ENCODE data around the gene ANP32E. TPM values are rescaled to one million over a fixed set of nuclear protein-coding genes. Genes with fewer than 3 reads are reported as not detected.

ANP32E gene
- polyA plus RNA-seq, 1 of the 3 experiments (the other 2 are of a cell fraction), result 8.2 TPM

DNA sequence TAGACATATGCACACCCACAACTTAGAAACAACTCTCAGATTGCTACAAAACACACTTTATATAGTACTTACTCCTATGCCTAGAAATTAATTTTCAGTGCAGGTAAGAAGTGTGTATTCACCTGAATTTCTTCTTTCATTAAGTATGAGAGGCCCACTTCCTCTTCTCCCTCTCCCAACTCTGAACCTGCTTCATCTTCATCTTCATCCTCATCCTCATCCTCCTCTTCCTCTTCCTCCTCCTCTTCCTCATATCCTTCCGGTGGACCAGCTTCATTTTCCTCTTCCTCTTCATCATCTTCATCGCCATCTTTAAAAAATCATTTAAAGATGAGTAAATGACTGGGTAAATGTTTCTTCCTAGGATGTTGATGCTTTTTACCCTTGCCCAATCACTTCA is 9.4 kb downstream of the ANP32E start (continued):
- TF ChIP-seq MEF2A (IDR thresholded peaks at IDR 0.05; ENCODE audit: borderline replicate concordance, low read depth) (no peak), RXRA (IDR thresholded peaks at IDR 0.05; ENCODE audit: borderline replicate concordance, low read depth) (no peak), TAF1 (IDR thresholded peaks at IDR 0.05; ENCODE audit: borderline replicate concordance, low read depth, low read length) (no peak), NFIC (IDR thresholded peaks at IDR 0.05; ENCODE audit: borderline replicate concordance) (no peak), RFX5 (IDR thresholded peaks at IDR 0.05; ENCODE audit: low read length) (no peak)

DNA sequence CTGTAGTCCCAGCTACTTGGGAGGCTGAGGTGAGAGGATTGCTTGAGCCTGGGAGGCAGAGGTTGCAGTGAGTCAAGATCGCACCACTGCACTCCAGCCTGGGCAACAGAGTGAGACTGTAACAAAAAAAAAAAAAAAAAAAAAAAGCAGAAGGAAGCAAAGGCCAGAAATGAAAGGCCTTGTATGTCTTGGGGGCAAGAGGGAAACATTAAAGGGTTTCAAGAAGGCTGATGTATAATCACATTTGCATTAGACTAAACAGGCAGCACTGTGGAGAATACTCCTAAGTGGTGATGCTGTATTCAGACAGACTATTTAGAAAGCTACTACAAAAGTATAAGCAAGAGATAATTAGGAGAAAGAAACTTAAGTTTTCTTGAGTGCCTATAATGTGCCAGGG is 10.4 kb downstream of the ANP32E start:
- peaks cover 21% of the 10 kb centered on the region for H3K79me2 ChIP-seq (ENCODE audit: insufficient read depth)
- no peaks in the 10 kb centered on the region for H3K27me3 ChIP-seq (ENCODE audit: insufficient read depth)
- no peaks in the 10 kb centered on the region for H4K20me1 ChIP-seq (ENCODE audit: insufficient read depth)
- no peak overlapping the region for H2AFZ ChIP-seq (ENCODE audit: low read depth)
- peaks cover 3% of the 10 kb centered on the region for H3F3A ChIP-seq (replicated peaks; ENCODE audit: insufficient read depth)
- no peaks in the 10 kb centered on the region for H3K9me2 ChIP-seq
- H3K27ac ChIP-seq (ENCODE audit: low read depth in 2 of 2, low read length in 1 of 2), result no peak overlapping the region
- H3K4me2 ChIP-seq, result no peak overlapping the region
- peaks cover 33 to 75% of the 10 kb centered on the region in 2 experiments for H3K36me3 ChIP-seq (replicated peaks in 1 of 2; ENCODE audit: control insufficient read depth in 1 of 2, insufficient read depth in 2 of 2, low read length in 1 of 2)
- H3K9me3 ChIP-seq, result no peaks in the 10 kb centered on the region
- no peak overlapping the region for H3K4me3 ChIP-seq (ENCODE audit: low read depth in 2 of 2, low read length in 1 of 2)
- ChIA-PET POLR2A (no interaction called here), CTCF (interaction anchor here (1.0 to 2.1 kb wide), 3 partner anchors 30 to 152 kb away, joined by 4 to 5 read pairs (median 4); no protein-coding TSS in a partner anchor)
- H3K4me1 ChIP-seq (ENCODE audit: control insufficient read depth in 1 of 2, insufficient read depth in 2 of 2, low read depth in 1 of 2, low read length in 1 of 2), result no peaks in the 10 kb centered on the region
- DNase-seq, result no peak
- TF ChIP-seq RXRA (IDR thresholded peaks at IDR 0.05; ENCODE audit: borderline replicate concordance, low read depth) (no peak), FOXM1 (IDR thresholded peaks at IDR 0.05; ENCODE audit: low read depth) (no peak), YY1 (IDR thresholded peaks at IDR 0.05; ENCODE audit: low read depth) (no peak), FOSL2 (IDR thresholded peaks at IDR 0.05; ENCODE audit: borderline replicate concordance, low read depth) (no peak)
- TF ChIP-seq, protein P1, sequence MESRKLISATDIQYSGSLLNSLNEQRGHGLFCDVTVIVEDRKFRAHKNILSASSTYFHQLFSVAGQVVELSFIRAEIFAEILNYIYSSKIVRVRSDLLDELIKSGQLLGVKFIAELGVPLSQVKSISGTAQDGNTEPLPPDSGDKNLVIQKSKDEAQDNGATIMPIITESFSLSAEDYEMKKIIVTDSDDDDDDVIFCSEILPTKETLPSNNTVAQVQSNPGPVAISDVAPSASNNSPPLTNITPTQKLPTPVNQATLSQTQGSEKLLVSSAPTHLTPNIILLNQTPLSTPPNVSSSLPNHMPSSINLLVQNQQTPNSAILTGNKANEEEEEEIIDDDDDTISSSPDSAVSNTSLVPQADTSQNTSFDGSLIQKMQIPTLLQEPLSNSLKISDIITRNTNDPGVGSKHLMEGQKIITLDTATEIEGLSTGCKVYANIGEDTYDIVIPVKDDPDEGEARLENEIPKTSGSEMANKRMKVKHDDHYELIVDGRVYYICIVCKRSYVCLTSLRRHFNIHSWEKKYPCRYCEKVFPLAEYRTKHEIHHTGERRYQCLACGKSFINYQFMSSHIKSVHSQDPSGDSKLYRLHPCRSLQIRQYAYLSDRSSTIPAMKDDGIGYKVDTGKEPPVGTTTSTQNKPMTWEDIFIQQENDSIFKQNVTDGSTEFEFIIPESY (IDR thresholded peaks at IDR 0.05; ENCODE audit: borderline replicate concordance, low read depth), result no peak
- 100% methylated on average over 1 of the region's 1 CpG for WGBS (ENCODE audit: low lambda C conversion rate)
- H3K9ac ChIP-seq, result no peak overlapping the region

DNA sequence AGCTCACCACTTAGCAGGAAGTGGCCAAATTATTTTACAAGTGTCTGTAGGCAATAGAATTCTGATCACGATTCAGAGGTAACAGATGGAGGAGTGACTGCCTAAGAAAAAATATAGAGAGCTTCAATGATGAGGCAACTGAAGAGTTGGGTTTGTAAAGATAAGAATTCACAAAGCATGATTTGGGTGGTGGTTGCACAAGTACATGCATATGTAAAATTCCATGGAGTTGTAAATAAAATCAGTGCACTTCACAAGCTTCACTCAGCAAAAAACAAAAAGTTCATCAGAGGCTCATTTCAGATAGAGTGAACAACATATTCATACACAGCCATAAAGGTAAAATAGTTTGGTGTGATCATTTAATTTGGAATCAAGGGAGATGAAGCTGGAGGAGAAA is 10.9 kb downstream of the ANP32E start:
- no peak overlapping the region for H3K9ac ChIP-seq
- no peak for DNase-seq
- CTCF ChIA-PET, result interaction anchor here (1.0 to 2.1 kb wide), 4 partner anchors 31 to 152 kb away, joined by 3 to 5 read pairs (median 4); no protein-coding TSS in a partner anchor
- H4K20me1 ChIP-seq (ENCODE audit: insufficient read depth), result no peaks in the 10 kb centered on the region
- 86% methylated on average over 1 of the region's 1 CpG for WGBS (ENCODE audit: low lambda C conversion rate)
- H3K4me3 ChIP-seq (ENCODE audit: low read depth in 2 of 2, low read length in 1 of 2), result no peak overlapping the region
- H3K79me2 ChIP-seq (ENCODE audit: insufficient read depth), result peaks cover 15% of the 10 kb centered on the region
- H3K27ac ChIP-seq (ENCODE audit: low read depth in 2 of 2, low read length in 1 of 2), result no peak overlapping the region
- H3K4me2 ChIP-seq, result no peak overlapping the region
- H3K27me3 ChIP-seq (ENCODE audit: insufficient read depth), result no peaks in the 10 kb centered on the region
- no peaks in the 10 kb centered on the region for H3K9me3 ChIP-seq
- peaks cover 39 to 74% of the 10 kb centered on the region in 2 experiments for H3K36me3 ChIP-seq (replicated peaks in 1 of 2; ENCODE audit: control insufficient read depth in 1 of 2, insufficient read depth in 2 of 2, low read length in 1 of 2)
- POLR2A ChIA-PET, result no interaction called here
- H3K4me1 ChIP-seq (ENCODE audit: control insufficient read depth in 1 of 2, insufficient read depth in 2 of 2, low read depth in 1 of 2, low read length in 1 of 2), result no peaks in the 10 kb centered on the region
- H3F3A ChIP-seq (replicated peaks; ENCODE audit: insufficient read depth), result peaks cover 1% of the 10 kb centered on the region
- no peaks in the 10 kb centered on the region for H3K9me2 ChIP-seq
- no peak overlapping the region for H2AFZ ChIP-seq (ENCODE audit: low read depth)
- TF ChIP-seq MEF2A (IDR thresholded peaks at IDR 0.05; ENCODE audit: borderline replicate concordance, low read depth), result no peak
- no peak for TF ChIP-seq YY1 (IDR thresholded peaks at IDR 0.05; ENCODE audit: low read depth)
- TF ChIP-seq GATA2 (CRISPR knock-in tag; IDR thresholded peaks at IDR 0.05), result no peak
- TF ChIP-seq RCOR1 (IDR thresholded peaks at IDR 0.05; ENCODE audit: low read length), result no peak
- TF ChIP-seq, protein P2, sequence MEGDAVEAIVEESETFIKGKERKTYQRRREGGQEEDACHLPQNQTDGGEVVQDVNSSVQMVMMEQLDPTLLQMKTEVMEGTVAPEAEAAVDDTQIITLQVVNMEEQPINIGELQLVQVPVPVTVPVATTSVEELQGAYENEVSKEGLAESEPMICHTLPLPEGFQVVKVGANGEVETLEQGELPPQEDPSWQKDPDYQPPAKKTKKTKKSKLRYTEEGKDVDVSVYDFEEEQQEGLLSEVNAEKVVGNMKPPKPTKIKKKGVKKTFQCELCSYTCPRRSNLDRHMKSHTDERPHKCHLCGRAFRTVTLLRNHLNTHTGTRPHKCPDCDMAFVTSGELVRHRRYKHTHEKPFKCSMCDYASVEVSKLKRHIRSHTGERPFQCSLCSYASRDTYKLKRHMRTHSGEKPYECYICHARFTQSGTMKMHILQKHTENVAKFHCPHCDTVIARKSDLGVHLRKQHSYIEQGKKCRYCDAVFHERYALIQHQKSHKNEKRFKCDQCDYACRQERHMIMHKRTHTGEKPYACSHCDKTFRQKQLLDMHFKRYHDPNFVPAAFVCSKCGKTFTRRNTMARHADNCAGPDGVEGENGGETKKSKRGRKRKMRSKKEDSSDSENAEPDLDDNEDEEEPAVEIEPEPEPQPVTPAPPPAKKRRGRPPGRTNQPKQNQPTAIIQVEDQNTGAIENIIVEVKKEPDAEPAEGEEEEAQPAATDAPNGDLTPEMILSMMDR (IDR thresholded peaks at IDR 0.05), result no peak
- TF ChIP-seq ELF1 (IDR thresholded peaks at IDR 0.05), result no peak
- TF ChIP-seq SIN3A (IDR thresholded peaks at IDR 0.05; ENCODE audit: borderline replicate concordance, low read depth, low read length), result no peak
- TF ChIP-seq RAD21 (IDR thresholded peaks at IDR 0.05; ENCODE audit: low read length), result no peak
- TF ChIP-seq JUND (IDR thresholded peaks at IDR 0.05), result no peak
- TF ChIP-seq, protein P3, sequence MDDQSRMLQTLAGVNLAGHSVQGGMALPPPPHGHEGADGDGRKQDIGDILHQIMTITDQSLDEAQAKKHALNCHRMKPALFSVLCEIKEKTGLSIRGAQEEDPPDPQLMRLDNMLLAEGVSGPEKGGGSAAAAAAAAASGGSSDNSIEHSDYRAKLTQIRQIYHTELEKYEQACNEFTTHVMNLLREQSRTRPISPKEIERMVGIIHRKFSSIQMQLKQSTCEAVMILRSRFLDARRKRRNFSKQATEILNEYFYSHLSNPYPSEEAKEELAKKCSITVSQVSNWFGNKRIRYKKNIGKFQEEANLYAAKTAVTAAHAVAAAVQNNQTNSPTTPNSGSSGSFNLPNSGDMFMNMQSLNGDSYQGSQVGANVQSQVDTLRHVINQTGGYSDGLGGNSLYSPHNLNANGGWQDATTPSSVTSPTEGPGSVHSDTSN (IDR thresholded peaks at IDR 0.05), result no peak
- no peak for TF ChIP-seq SMC3 (IDR thresholded peaks at IDR 0.05; ENCODE audit: low read depth, low read length)
- TF ChIP-seq RXRA (IDR thresholded peaks at IDR 0.05; ENCODE audit: borderline replicate concordance, low read depth), result no peak
- TF ChIP-seq, protein P4, sequence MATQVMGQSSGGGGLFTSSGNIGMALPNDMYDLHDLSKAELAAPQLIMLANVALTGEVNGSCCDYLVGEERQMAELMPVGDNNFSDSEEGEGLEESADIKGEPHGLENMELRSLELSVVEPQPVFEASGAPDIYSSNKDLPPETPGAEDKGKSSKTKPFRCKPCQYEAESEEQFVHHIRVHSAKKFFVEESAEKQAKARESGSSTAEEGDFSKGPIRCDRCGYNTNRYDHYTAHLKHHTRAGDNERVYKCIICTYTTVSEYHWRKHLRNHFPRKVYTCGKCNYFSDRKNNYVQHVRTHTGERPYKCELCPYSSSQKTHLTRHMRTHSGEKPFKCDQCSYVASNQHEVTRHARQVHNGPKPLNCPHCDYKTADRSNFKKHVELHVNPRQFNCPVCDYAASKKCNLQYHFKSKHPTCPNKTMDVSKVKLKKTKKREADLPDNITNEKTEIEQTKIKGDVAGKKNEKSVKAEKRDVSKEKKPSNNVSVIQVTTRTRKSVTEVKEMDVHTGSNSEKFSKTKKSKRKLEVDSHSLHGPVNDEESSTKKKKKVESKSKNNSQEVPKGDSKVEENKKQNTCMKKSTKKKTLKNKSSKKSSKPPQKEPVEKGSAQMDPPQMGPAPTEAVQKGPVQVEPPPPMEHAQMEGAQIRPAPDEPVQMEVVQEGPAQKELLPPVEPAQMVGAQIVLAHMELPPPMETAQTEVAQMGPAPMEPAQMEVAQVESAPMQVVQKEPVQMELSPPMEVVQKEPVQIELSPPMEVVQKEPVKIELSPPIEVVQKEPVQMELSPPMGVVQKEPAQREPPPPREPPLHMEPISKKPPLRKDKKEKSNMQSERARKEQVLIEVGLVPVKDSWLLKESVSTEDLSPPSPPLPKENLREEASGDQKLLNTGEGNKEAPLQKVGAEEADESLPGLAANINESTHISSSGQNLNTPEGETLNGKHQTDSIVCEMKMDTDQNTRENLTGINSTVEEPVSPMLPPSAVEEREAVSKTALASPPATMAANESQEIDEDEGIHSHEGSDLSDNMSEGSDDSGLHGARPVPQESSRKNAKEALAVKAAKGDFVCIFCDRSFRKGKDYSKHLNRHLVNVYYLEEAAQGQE (IDR thresholded peaks at IDR 0.05; ENCODE audit: low read depth, low read length), result no peak

All from SK-N-SH (cell line).